ENCODE results near the gene SLC4A5.

GRCh38 chr2:74278176-74278575, 65.0 kb downstream of the SLC4A5 start:
- TF ChIP-seq POLR2AphosphoS5 (IDR thresholded peaks at IDR 0.05; ENCODE audit: low read depth, low read length) (no peak), TAF1 (IDR thresholded peaks at IDR 0.05; ENCODE audit: borderline replicate concordance, insufficient read depth, low read length) (no peak), SIN3A (IDR thresholded peaks at IDR 0.05; ENCODE audit: borderline replicate concordance, insufficient read depth, low read length) (no peak), REST (IDR thresholded peaks at IDR 0.05; ENCODE audit: insufficient read depth in 1 of 2, low read depth in 2 of 2, low read length in 2 of 2) (no peak), FOXP2 (optimal IDR thresholded peaks at IDR 0.05; ENCODE audit: borderline replicate concordance, extremely low read depth, extremely low read length, insufficient read depth) (no peak)
